GM12891 (cell line): Measurements from ENCODE around the gene ATP6V0E1.

ENCODE experiments used
- POLR2A ChIP-seq: IDR thresholded peaks from 2 replicates; pipeline ENCODE4 v1.6.1; 2011; ENCODE audit warnings: low read depth, low read length, control low read depth
- POLR2AphosphoS5 ChIP-seq: IDR thresholded peaks from 2 replicates; pipeline ENCODE4 v1.6.1; 2011; ENCODE audit warnings: low read depth, low read length, control low read depth
- POU2F2 ChIP-seq: IDR thresholded peaks from 2 replicates; pipeline ENCODE4 v1.6.1; 2011; ENCODE audit warnings: low read depth, mild to moderate bottlenecking, control low read depth, low read length, moderate library complexity
- SPI1 ChIP-seq: IDR thresholded peaks from 2 replicates; pipeline ENCODE4 v1.6.1; 2011; ENCODE audit warnings: low read depth, low read length, control low read depth
- TAF1 ChIP-seq: IDR thresholded peaks from 2 replicates; pipeline ENCODE4 v1.6.1; 2011; ENCODE audit warnings: low read depth, low read length, control low read depth

DNA sequence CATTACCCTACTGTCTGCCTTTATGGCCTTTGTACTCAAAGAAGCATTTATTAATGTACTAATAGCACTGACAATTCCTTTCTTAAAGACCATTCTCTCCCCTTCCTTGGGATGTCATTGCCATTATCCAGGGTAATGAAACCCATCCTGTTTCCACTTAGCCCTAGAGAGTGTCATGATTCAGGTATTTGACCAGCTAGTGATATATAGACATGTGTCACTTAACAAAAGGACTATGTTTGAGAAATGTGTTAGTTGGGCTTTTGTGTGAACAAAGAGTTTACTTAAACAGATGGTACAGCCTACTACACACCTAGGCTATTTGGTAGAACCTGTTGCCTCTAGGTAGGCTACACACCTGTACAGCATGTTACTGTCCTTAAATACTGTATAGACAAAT is 2.0 kb downstream of the ATP6V0E1 start:
- TF ChIP-seq POLR2AphosphoS5 (no peak), POLR2A (no peak; the same call in 1 of the 2 replicates), SPI1 (no peak), TAF1 (no peak), POU2F2 (no peak)
